GM19438 (cell line): ENCODE data around the gene CCT6A.
"Not testable (repeated sequence)": the region's sequence is repeated elsewhere in the genome, so short reads cannot be mapped to it uniquely, and the experiment has no call there.

ENCODE experiments used
- ATAC-seq: cut with Tn5 transposase; IDR thresholded peaks from one replicate; pipeline ENCODE4 v1.9.1; 2021; ENCODE audit warnings: low read depth; ENCODE audit not compliant: unreplicated experiment

The CCT6A gene

DNA sequence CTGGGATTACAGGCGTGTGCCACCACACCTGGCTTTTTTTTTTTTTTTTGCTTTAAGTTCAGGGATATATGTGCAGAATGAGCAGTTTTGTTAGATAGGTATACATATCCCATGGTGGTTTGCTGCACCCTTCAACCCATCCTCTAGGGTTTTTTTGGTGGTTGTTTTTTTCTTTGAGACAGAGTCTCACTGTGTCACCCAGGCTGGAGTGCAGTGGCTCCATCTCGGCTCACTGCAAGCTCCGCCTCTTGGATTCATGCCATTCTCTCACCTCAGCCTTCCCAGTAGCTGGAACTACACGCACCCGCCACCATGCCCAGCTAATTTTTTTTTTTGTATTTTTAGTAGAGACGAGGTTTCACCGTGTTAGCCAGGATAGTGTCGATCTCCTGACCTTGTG, 2.8 kb upstream of the CCT6A start:
- not testable (repeated sequence) for ATAC-seq

DNA sequence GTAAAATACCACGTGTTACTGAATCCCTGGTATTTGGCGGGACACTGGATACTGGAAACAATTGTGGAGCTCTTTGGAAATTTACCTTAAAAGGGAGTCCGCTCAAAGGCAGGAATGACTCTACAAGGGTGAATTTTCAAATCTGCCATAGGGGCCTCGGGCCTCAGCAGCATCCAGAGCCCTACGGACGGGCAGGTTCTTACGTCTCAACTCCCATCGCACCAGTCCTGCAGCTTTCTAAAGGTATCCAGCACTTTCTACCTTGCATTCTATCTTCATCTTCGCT, 569 bp upstream of the CCT6A start:
- ATAC-seq = no peak

DNA sequence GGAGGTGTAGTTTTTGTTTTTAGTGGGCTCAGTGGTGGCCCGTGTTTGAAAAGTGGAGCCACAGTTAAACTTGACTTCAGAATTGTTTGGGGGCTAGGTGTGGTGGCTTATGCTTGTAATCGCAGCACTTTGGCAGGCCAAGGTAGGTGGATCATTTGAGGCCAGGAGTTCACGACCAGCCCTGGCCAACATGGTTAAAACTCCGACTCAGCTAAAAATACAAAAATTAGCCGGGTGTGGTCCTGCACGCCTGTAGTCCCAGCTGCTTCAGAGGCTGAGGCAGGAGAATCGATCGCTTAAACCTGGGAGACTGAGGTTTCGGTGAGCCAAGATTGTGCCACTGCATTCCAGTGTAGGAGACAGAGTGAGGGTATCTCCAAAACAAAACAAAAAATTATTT, 1.8 kb downstream of the CCT6A start:
- no peak for ATAC-seq

DNA sequence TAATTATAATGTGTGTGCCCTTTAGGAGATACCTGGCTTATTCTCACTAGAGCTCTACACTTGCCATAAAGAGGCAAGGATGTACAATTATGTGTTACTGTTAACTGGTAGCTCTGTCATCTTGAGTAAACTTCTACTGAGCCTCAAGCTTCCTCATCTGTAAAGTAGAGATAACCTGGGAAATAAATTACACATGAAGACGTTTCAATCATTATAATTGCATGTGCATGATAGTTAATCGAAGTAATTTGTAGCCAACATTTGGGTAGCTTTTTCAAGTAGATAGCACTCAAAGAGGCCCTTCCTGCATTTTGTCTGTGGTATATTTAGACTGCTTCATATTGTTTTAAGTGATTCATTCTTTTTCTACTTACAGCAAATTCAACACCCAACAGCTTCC, 2.4 kb downstream of the CCT6A start:
- ATAC-seq = no peak

DNA sequence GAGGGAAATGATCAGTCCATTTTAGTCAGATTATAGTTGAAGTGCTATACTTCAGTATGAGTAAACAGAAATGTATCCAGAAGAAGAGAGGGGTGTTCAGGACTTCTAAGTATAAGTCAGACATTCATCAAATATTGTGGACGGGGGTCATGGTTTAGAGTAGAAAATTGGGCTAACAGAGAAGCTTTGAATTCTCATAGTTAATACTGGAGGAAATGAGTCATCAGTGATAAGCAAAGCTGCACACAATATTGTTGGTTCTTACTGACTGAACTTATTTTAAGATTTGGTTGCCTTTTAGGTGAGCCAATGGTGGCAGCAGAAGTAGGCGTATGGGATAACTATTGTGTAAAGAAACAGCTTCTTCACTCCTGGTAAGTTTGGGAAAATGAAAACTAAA, 10.8 kb downstream of the CCT6A start:
- ATAC-seq = no peak

DNA sequence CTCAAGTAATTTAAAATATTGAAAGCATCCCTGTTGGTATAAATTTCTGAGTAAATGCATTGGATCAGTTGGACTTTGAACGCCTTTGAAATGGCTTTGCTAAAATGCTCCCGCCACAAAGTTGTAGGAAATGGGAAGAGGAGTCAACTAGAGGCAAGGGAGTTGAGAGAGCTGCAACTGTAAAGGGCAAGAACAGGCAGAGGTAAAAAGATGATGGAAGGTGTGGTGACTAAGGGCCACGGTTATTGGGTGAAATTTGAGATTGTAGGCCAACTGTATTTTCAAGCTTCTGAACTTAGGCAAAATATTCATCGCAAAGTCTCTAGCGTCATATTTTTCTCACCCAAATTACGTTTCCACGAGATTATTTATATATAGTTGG, 11.9 kb downstream of the CCT6A start:
- no peak for ATAC-seq

DNA sequence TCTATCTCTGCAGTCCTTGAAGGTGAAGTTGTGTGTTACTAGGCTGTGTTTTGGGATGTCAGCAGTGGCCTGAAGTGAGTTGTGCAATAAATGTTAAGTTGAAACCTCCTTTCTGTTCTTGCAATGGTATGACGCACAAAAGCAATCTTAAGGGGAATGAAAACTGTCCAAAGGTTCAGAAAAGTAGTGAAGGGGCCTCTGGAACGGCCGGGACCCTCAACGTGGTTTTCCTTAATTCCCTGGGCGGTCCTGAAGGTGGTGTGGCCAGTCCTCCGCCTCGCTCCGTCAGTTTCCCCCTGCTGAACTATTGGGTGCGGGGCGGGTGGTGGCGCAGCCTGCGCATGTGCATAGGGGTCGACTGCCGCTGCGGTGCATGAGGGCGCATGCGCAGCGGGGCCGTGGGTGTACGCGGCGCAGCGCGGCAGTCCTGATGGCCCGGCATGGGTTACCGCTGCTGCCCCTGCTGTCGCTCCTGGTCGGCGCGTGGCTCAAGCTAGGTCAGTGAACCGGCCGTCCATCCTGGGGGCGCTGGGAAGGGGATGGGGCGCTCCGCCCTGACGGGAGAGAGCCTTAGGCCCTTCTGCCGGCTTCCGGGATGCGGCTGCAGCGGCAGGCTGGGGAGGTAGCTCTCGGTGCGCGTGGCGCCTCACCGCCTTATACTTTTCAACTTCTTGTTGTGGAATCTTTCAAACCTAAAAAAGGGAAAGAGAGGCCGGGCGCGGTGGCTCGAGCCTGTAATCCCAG, 12.5 kb downstream of the CCT6A start, which contains the start of gene SUMF2:
SUMF2 (plus strand) TSS at position 405 of the 744 bp plus-strand sequence; CDS start at position 431, 26 bp downstream.
- peak; percentile 88 for ATAC-seq

DNA sequence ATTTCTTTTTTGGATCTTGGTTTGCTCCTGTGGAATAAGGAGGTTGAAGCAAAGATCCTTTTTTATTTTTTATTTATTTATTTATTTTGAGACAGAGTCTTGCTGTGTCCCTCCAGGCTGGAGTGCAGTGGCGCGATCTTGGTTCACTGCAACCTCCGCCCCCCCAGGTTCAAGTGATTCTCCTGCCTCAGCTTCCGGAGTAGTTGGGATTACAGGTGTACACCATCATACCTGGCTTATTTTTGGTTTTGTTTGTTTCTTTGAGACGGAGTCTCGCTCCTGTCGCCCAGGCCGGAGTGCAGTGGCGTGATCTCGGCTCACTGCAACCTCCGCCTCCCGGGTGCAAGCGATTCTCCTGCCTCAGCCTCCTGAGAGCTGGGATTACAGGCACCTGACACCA, 14.8 kb downstream of the CCT6A start:
- not testable (repeated sequence) for ATAC-seq

DNA sequence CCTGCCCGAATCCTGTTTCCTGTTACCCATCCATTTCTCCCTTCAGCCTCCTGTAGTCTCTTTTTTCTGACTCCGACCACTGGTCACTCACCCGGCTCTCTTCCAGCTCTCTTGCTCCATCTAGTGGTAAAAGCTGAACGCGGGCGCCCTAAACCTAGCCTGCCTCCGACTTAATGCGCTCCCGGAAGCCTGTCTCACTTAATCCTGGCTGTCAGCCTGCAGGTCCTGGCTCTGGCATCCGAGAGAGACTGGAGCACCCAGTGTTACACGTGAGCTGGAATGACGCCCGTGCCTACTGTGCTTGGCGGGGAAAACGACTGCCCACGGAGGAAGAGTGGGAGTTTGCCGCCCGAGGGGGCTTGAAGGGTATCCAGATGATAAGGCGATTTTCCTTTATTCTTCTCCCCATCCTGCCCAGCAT, 22.8 kb downstream of the CCT6A start:
- peak; percentile 93 for ATAC-seq

DNA sequence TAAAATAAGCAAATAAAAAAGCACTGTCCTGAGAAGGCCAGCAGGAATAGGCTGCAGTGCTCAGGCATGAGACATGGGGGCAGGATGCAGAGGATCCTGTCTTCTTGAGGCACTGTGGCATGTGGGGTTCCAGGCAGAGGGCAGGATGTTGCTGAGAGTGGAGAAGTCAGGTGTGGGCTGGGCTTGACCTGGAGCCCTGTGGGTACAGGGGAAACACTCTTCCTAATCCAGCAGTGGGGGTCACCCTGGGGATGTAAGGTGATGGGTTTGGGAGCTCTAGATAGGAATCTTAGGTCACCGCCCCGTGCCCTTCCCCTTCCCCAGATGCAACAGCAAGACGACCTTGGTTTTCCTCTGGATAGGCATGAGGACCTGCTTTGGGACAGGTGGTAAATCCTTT, 26.1 kb downstream of the CCT6A start:
- ATAC-seq = no peak

DNA sequence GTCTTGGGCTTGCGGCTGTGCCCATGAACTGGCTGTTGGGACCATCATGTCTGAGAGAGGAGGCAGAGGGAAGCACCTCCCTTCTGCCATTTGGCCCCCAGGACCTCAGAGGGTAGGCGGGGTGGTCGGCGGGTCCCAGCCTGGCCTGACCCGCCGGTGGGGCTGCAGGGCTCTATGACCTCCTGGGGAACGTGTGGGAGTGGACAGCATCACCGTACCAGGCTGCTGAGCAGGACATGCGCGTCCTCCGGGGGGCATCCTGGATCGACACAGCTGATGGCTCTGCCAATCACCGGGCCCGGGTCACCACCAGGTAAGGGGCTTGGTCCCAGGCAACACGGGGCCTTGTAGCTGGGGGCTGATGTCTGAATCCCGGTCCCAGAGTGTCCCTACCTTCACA, 26.6 kb downstream of the CCT6A start:
- no peak for ATAC-seq

DNA sequence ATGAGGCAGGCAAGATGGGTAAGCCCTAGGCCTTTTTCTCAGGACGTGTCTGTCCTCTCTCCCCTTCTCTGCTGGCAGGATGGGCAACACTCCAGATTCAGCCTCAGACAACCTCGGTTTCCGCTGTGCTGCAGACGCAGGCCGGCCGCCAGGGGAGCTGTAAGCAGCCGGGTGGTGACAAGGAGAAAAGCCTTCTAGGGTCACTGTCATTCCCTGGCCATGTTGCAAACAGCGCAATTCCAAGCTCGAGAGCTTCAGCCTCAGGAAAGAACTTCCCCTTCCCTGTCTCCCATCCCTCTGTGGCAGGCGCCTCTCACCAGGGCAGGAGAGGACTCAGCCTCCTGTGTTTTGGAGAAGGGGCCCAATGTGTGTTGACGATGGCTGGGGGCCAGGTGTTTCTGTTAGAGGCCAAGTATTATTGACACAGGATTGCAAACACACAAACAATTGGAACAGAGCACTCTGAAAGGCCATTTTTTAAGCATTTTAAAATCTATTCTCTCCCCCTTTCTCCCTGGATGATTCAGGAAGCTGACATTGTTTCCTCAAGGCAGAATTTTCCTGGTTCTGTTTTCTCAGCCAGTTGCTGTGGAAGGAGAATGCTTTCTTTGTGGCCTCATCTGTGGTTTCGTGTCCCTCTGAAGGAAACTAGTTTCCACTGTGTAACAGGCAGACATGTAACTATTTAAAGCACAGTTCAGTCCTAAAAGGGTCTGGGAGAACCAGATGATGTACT, 28.1 kb downstream of the CCT6A start:
- no peak for ATAC-seq

DNA sequence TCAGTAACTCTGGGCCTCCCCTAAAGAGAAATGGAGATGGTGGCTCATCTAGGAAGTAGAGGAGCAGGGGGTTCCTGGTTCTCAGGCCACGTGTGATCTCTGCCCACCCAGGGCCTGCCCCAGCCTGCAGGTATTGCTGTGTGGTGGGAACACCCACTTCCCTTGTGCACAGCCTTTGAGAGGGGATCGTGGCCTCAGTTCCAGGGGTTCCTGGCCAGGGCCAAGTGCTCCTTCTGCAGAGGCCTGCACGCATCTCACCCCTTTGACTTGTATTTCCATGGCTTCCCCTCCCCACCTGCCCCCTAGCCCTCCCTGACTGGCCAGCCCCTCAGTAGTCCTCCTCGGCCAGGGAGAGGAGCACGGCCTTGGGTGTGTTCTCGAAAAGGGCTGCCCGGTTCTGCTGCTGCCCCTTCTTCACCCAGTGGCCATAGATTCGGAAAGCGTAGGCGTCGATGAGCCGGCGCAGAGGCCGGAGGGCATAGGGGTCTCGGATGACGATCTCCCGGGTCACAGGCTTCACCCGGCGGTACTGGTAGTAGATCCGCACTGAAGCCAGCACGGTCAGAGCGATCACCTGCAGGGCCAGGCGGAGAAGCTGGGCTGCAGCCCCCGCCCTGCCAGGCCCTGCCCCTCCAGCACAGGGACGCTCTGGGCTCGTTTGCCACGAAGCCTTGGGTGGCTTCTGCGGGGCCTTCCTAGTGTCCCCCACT, 29.3 kb downstream of the CCT6A start:
- not testable (repeated sequence) for ATAC-seq

DNA sequence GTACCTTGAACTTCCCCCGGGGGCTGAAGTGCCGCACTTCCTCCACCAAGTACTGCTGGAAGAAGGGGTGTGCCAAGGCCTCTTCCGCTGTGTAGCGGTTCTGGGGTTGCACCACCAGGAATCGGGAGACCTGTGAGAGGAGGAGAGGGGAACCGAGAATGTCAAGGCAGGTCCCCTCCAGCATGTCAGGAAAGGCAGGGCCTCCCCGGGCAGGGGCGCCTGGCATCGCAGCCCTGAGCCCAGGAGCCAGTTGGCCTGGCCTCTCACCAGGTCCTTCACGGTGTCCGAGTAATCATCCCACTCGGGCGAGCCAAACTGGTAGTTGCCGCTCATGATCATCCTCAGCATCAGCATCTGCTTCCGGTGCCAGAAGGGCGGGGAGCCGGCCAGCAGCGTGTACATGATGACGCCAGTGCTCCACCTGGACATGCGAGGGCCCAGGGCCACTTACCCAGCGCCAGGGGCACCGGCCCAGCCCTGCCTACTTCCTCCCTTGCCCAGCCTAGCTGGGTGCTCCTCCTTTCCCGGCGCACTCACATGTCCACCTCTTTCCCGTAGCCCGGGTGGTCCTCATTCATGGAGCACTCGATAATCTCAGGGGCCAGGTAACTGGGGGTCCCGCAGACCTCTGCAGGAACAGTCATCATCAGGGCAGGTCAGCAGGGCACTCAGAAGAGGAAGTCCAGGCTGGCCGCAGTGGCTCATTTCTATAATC, 30.2 kb downstream of the CCT6A start:
- no peak for ATAC-seq

DNA sequence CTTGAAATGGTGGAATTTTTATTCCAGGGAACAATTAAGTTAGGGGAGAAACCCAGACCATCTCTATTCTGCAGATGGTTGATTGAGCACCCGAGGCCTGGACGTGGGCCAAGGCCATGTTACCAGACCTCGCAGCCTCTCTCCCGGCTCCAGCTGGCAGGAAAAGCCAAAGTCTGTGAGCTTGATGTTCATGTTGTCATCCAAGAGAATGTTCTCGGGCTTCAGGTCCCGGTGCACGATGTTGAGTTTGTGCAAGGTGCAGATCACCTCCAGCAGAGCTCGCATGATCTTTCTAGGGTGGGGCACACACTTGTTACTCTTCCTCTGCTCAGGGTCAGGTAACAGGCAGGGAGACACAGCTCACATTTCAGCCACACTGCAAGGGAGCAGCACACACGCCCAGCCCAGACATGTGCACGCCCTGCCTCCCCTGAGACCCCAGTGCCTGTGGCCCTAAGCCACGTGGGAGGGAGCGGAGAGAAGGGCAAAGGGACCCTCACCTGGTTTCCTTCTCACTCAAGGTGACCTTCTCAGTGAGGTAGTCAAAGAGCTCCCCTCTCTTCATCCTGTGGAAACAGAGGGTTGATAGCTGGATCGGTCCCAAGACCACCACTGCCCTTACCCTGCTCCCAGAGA, 31.7 kb downstream of the CCT6A start:
- ATAC-seq = no peak

DNA sequence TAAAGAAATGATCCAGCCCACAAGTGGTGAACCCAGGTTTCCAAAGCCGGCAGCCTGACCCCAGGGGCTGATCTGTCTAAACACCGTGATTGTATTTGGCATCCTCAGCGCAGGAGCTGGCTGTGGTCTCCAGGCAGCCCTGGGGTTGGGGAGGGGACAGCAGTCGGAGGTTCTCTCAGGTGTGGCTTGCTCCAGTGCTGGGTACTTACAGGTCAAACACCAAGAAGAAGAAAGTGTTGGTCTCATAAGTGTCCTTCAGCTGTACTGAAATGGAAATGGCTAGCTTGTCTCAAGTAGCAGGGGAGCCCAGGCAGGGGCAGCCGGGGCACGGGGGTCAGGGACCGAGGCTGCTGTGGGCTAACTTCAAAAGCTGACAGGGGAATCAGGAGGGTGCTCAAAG, 35.2 kb downstream of the CCT6A start:
- ATAC-seq = no peak

DNA sequence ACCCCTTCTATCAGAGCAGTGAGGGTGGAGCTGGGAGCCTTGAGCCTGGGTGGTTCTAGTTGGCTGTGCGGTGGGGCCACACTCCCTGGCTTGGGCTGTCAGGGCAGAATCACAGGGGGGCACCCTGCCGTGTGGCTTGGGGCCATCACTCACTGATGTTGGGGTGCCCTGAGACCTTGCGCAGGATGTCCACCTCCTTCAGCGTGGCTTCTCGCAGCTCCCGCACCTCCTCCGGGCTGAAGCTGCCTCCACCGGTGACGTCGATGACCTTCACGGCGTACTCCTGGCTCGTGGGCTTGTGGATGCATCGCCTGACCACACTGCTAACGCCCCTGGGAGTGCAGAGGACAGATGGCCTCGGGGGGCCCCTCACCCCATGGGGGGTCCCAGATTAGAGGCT, 35.9 kb downstream of the CCT6A start:
- no peak for ATAC-seq

DNA sequence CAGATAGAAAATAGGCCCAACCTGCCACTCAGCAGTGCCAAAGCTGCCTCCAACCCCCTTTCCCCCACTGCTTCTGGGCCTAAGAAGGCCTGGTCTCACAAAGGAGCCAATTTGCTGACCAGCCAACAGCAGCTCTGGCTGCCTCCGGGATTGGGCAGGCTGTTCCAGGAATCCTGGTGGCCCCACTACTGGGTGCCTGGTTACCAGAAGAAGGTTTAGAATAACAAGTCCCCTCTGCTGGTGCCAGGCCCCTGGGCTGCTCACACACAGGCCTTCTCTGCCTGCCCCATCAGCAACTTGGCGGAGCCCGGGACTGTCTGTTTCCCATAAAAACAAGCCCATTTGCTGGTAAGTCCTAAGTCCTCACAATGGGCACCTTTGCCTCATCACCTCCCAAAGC, 40.0 kb downstream of the CCT6A start:
- no peak for ATAC-seq

DNA sequence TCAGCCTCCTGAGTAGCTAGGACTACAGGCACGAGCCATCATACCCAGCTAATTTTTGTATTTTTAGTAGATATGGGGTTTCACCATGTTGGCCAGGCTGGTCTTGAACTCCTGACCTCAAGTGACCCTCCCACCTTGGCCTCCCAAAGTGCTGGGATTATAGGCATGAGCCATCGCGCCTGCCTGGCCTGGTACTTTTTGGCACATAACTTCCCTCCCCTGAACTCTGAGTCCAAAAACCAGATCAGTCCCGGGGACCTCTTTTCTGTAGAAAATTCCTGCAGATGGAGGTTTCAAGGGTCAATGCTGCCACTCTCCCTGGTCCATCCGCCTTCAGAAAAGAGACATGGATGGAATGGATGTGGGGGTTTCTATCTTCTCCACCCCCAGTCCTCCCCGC, 40.8 kb downstream of the CCT6A start:
- not testable (repeated sequence) for ATAC-seq

DNA sequence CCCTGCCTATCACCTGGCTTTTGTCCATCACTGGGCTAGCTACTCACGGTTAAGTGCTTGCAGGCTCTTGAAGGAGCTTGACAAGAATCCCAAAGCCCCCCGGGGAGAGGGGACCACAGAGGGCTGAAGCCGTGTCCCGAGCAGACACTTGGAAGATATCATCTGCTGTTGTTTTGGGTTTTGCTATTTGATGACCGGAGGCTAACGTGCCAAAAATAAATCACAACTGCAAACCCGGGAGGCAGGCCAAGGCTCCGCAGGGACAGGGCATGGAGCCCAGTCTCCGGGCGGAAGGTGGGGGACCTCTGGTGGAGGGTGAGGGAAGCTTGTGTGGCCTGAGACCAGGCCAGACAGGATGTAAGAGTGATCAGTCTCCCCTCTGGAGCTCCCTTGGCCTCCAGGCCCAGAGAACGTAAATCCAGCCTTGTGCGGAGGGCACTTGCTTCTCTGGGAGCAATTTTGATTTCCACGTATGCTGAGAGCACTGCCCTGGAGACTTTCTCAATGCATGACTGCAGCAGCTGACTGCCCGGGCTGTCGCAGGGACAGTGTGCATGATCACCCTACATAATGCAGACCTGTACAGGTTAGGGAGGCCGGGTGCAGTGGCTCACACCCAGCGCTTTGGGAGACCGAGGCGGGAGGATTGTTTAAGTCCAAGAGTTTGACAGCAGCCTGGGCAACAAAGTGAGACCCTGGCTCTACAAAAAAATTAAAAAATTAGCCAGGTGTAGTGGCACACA, 41.4 kb downstream of the CCT6A start, which contains the start of gene PHKG1:
PHKG1 (minus strand) TSS at position 164 of the 743 bp plus-strand sequence. CDS start 4,011 bp downstream, outside the sequence.
- ATAC-seq = no peak
